Measurements from ENCODE around the gene AQP10. TPM values are rescaled to one million over a fixed set of nuclear protein-coding genes. Genes with fewer than 3 reads are reported as not detected.
"Not testable (repeated sequence)": the region's sequence is repeated elsewhere in the genome, so short reads cannot be mapped to it uniquely, and the experiment has no call there.

The AQP10 gene
- total RNA-seq, 1 experiment from 2014 or later: 0.50 TPM

DNA sequence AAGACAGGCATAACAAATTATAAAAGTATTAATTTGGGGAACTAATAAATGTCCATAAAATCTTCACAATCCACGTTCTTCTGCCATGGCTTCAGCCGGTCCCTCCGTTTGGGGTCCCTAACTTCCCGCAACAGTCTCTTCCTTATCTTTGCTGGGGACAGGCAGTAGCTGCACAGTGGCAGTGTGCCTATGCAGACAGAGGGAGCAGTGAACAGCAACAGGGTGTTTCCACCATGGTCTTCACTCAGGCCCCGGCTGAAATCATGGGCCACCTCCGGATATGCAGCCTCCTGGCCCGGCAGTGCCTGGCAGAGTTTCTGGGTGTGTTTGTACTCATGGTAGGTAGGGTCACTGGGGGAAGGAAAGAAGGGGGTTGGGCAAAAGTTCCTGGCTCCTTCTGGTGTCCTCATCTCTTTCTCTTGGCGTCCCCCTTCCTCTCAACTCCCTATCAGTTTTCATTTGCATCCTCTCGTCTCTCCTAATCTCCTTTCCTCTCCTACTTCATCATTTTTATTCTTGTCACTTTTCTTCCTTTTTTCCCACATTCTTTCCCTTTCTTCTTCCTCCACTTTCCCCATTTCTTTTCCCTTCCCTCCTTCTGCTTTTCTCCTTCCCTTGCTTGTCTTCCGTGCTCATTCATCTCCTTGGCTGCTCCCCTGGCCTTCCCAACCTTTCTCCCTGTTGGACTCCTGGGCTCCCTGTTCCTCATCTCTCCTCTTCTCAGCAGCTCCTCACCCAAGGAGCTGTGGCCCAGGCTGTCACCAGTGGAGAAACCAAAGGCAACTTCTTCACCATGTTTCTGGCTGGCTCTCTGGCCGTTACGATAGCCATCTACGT lies 8.4 kb upstream of the AQP10 start:
- H3K27me3 ChIP-seq (replicated peaks; ENCODE audit: control insufficient read depth, insufficient read depth, low read length); H3K27me3 Mint-ChIP-seq (ENCODE audit: insufficient read depth, unreplicated experiment); intact Hi-C loops (cut with micrococcal nuclease; ENCODE audit: unreplicated experiment); H3K4me3 Mint-ChIP-seq (ENCODE audit: unreplicated experiment); H3K36me3 Mint-ChIP-seq (ENCODE audit: insufficient read depth, unreplicated experiment); H3K4me1 ChIP-seq; H3K4me1 Mint-ChIP-seq (ENCODE audit: low read depth, unreplicated experiment); H3K9me3 Mint-ChIP-seq (ENCODE audit: unreplicated experiment); POLR2A ChIA-PET; H3K4me3 ChIP-seq (ENCODE audit: low read depth, low read length); H3K36me3 ChIP-seq (ENCODE audit: control insufficient read depth, insufficient read depth, low read length); DNase-seq; H3K27ac Mint-ChIP-seq (ENCODE audit: unreplicated experiment); BruUV-seq (replicated peaks); CTCF ChIA-PET; H3K9me3 ChIP-seq: not testable (repeated sequence)

GRCh38 chr1:154313066-154313356 lies 7.9 kb upstream of the AQP10 start:
- H3K27me3 Mint-ChIP-seq (ENCODE audit: insufficient read depth, unreplicated experiment): no peaks in the 10 kb centered on the region
- intact Hi-C loops (cut with micrococcal nuclease; ENCODE audit: unreplicated experiment): no loop called here
- ChIA-PET CTCF (no interaction called here), POLR2A (no interaction called here)
- no peaks in the 10 kb centered on the region for H3K4me1 Mint-ChIP-seq (ENCODE audit: low read depth, unreplicated experiment)
- H3K4me3 Mint-ChIP-seq (ENCODE audit: unreplicated experiment): no peak overlapping the region
- no peak for DNase-seq
- H3K4me1 ChIP-seq: no peaks in the 10 kb centered on the region
- peaks cover 5% of the 10 kb centered on the region; the same call in 1 of the 2 replicates for H3K9me3 ChIP-seq
- TF ChIP-seq, protein P1, sequence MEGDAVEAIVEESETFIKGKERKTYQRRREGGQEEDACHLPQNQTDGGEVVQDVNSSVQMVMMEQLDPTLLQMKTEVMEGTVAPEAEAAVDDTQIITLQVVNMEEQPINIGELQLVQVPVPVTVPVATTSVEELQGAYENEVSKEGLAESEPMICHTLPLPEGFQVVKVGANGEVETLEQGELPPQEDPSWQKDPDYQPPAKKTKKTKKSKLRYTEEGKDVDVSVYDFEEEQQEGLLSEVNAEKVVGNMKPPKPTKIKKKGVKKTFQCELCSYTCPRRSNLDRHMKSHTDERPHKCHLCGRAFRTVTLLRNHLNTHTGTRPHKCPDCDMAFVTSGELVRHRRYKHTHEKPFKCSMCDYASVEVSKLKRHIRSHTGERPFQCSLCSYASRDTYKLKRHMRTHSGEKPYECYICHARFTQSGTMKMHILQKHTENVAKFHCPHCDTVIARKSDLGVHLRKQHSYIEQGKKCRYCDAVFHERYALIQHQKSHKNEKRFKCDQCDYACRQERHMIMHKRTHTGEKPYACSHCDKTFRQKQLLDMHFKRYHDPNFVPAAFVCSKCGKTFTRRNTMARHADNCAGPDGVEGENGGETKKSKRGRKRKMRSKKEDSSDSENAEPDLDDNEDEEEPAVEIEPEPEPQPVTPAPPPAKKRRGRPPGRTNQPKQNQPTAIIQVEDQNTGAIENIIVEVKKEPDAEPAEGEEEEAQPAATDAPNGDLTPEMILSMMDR (IDR thresholded peaks at IDR 0.05; ENCODE audit: insufficient read depth in 1 of 2, low read depth in 1 of 2, low read length in 1 of 2, severe bottlenecking in 1 of 2, unreplicated experiment in 1 of 2): no peak
- BruUV-seq (replicated peaks): no TSS peak
- H3K9me3 Mint-ChIP-seq (ENCODE audit: unreplicated experiment): no peaks in the 10 kb centered on the region
- no peaks in the 10 kb centered on the region for H3K36me3 Mint-ChIP-seq (ENCODE audit: insufficient read depth, unreplicated experiment)
- H3K27ac Mint-ChIP-seq (ENCODE audit: unreplicated experiment): no peak overlapping the region
- no peak overlapping the region for H3K4me3 ChIP-seq (ENCODE audit: low read depth, low read length)
- no peaks in the 10 kb centered on the region for H3K36me3 ChIP-seq (ENCODE audit: control insufficient read depth, insufficient read depth, low read length)
- no peaks in the 10 kb centered on the region for H3K27me3 ChIP-seq (replicated peaks; ENCODE audit: control insufficient read depth, insufficient read depth, low read length)

DNA sequence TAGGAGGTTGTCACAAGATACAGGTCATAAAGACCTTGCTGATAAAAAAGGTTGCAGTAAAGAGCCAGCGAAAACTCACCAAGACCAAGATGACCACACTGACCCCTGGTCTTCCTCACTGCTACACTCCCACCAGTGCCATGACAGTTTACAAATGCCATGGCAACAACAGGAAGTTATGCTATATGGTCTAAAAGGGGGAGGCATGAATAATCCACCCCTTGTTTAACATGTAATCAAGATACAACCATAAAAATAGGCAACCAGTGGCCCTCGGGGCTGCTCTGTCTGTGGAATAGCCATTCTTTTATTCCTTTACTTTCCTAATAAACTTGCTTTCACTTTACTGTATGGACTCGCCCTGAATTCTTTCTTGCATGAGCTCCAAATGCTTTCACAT lies 6.7 kb upstream of the AQP10 start:
- H3K27me3 ChIP-seq (replicated peaks; ENCODE audit: control insufficient read depth, insufficient read depth, low read length); H3K27ac Mint-ChIP-seq (ENCODE audit: unreplicated experiment); H3K4me3 ChIP-seq (ENCODE audit: low read depth, low read length); H3K4me1 ChIP-seq; H3K36me3 ChIP-seq (ENCODE audit: control insufficient read depth, insufficient read depth, low read length); H3K36me3 Mint-ChIP-seq (ENCODE audit: insufficient read depth, unreplicated experiment); intact Hi-C loops (cut with micrococcal nuclease; ENCODE audit: unreplicated experiment); H3K27me3 Mint-ChIP-seq (ENCODE audit: insufficient read depth, unreplicated experiment); BruUV-seq (replicated peaks); H3K9me3 ChIP-seq; DNase-seq; CTCF ChIA-PET; H3K4me1 Mint-ChIP-seq (ENCODE audit: low read depth, unreplicated experiment); H3K4me3 Mint-ChIP-seq (ENCODE audit: unreplicated experiment); H3K9me3 Mint-ChIP-seq (ENCODE audit: unreplicated experiment): not testable (repeated sequence)
- POLR2A ChIA-PET: interaction anchor here (0.7 kb wide), 1 partner anchor 110 kb away, joined by 4 read pairs; no protein-coding TSS in a partner anchor

- no peaks in the 10 kb centered on the region for H3K9me3 ChIP-seq
- no peak for DNase-seq
- H3K27ac Mint-ChIP-seq (ENCODE audit: unreplicated experiment): no peak overlapping the region
- H3K4me1 Mint-ChIP-seq (ENCODE audit: low read depth, unreplicated experiment): peaks cover 10% of the 10 kb centered on the region
- no TSS peak for BruUV-seq (replicated peaks)
- H3K27me3 ChIP-seq (replicated peaks; ENCODE audit: control insufficient read depth, insufficient read depth, low read length): no peaks in the 10 kb centered on the region
- intact Hi-C loops (cut with micrococcal nuclease; ENCODE audit: unreplicated experiment): no loop called here
- no peaks in the 10 kb centered on the region for H3K36me3 Mint-ChIP-seq (ENCODE audit: insufficient read depth, unreplicated experiment)
- no peak overlapping the region for H3K4me3 ChIP-seq (ENCODE audit: low read depth, low read length)
- H3K27me3 Mint-ChIP-seq (ENCODE audit: insufficient read depth, unreplicated experiment): no peaks in the 10 kb centered on the region
- peaks cover 14% of the 10 kb centered on the region for H3K4me1 ChIP-seq
- H3K36me3 ChIP-seq (ENCODE audit: control insufficient read depth, insufficient read depth, low read length): no peaks in the 10 kb centered on the region
- no peaks in the 10 kb centered on the region for H3K9me3 Mint-ChIP-seq (ENCODE audit: unreplicated experiment)
- POLR2A ChIA-PET: no interaction called here
- no peak overlapping the region for H3K4me3 Mint-ChIP-seq (ENCODE audit: unreplicated experiment)
- CTCF ChIA-PET: no interaction called here
- TF ChIP-seq, protein P1 (IDR thresholded peaks at IDR 0.05; ENCODE audit: insufficient read depth in 1 of 2, low read depth in 1 of 2, low read length in 1 of 2, severe bottlenecking in 1 of 2, unreplicated experiment in 1 of 2): no peak
Observed at GRCh38 chr1:154316704-154317103, 4.2 kb upstream of the AQP10 start.

Measured in Caco-2 (cell line).